Dendritic cell treated with granulocyte-macrophage colony-stimulating factor and Interleukin-4, amounts not matched to agents 40 ng/mL and 50 ng/mL, for 4 days (primary cell): ENCODE measurements around the gene CTNNA3.

ENCODE experiments used
- H3K27ac Mint-ChIP-seq: one replicate; pipeline ENCODE4 v1.8.0; 2022; ENCODE audit warnings: mild to moderate bottlenecking, mixed read lengths
- H3K27me3 Mint-ChIP-seq: one replicate; pipeline ENCODE4 v1.8.0; 2022; ENCODE audit warnings: mild to moderate bottlenecking, mixed read lengths
- H3K36me3 Mint-ChIP-seq: one replicate; pipeline ENCODE4 v1.8.0; 2022; ENCODE audit warnings: low read depth, mixed read lengths
- H3K4me1 Mint-ChIP-seq: one replicate; pipeline ENCODE4 v1.8.0; 2022; ENCODE audit warnings: low read depth, mixed read lengths
- H3K4me3 Mint-ChIP-seq: one replicate; pipeline ENCODE4 v1.8.0; 2022; ENCODE audit warnings: mild to moderate bottlenecking, moderate library complexity, mixed read lengths
- H3K9me3 Mint-ChIP-seq: one replicate; pipeline ENCODE4 v1.8.0; 2022; ENCODE audit warnings: mixed read lengths
- intact Hi-C: fragments of 100-400 bp; cut with micrococcal nuclease; formaldehyde crosslinking; loops from one replicate; pipeline ENCODE4 v1.15.0; 2022

The CTNNA3 gene

DNA sequence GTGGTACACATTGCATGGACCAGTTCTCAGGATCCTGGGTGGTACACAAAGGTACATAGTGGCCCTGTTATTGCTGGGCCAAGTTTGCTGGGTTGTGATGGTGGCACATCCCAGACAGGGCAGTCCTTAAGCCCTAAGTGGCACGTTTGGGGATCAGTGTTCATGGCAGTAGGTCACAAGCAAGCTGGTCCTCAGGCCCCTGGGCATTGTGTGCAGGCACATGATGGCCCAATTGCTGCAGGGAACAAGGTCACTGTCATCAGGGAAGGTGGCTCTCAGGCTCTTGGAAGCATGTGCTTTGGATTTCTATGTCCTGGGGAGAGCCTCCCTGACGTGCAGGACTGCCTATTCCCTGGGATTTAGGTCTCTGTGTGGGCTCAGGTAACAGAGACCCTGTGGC lies 1182.5 kb downstream of the CTNNA3 start:
- H3K36me3 Mint-ChIP-seq = no peaks in the 10 kb centered on the region
- no peak overlapping the region for H3K4me3 Mint-ChIP-seq
- no peaks in the 10 kb centered on the region for H3K4me1 Mint-ChIP-seq
- no peaks in the 10 kb centered on the region for H3K27me3 Mint-ChIP-seq
- intact Hi-C loops = no loop called here
- H3K27ac Mint-ChIP-seq = no peak overlapping the region
- H3K9me3 Mint-ChIP-seq = no peaks in the 10 kb centered on the region

GRCh38 chr10:66505003-66505657 lies 1190.9 kb downstream of the CTNNA3 start:
- Mint-ChIP-seq H3K36me3 (no peaks in the 10 kb centered on the region), H3K4me3 (no peak overlapping the region), H3K4me1 (no peaks in the 10 kb centered on the region), H3K27ac (no peak overlapping the region), H3K9me3 (no peaks in the 10 kb centered on the region), H3K27me3 (no peaks in the 10 kb centered on the region)
- intact Hi-C loops = no loop called here

GRCh38 chr10:66501356-66501755 lies 1194.6 kb downstream of the CTNNA3 start:
- Mint-ChIP-seq H3K36me3 (no peaks in the 10 kb centered on the region), H3K27ac (no peak overlapping the region)
- intact Hi-C loops = no loop called here

GRCh38 chr10:66483966-66484365 lies 1212.0 kb downstream of the CTNNA3 start:
- Mint-ChIP-seq H3K9me3 (peaks cover 15% of the 10 kb centered on the region), H3K4me3 (no peak overlapping the region), H3K36me3 (no peaks in the 10 kb centered on the region), H3K27ac (no peak overlapping the region), H3K27me3 (no peaks in the 10 kb centered on the region), H3K4me1 (no peaks in the 10 kb centered on the region)
- intact Hi-C loops = no loop called here

More at GRCh38 chr10:66501356-66501755, 1194.6 kb downstream of the CTNNA3 start:
- Mint-ChIP-seq H3K4me3 (no peak overlapping the region), H3K4me1 (no peaks in the 10 kb centered on the region), H3K27me3 (no peaks in the 10 kb centered on the region), H3K9me3 (no peaks in the 10 kb centered on the region)

DNA sequence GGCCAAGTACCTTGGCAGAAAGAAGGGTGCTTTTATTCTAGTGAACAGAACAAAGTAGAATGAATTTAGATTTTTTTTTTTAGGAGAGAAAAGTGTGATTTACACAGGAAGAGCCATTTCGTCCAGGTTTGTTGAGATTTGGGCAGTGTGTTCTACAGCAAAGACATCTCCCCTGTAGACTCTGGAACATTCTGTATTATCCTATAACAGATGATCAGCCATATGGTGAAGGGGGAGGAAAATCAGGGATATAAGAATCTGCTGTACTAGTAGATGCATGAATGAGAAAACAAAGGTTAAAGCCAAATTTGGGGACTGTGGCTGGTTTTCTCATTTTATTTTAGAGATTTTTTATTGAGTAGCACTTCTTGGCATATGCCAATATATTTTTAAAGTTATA lies 1223.8 kb downstream of the CTNNA3 start:
- Mint-ChIP-seq H3K4me3 (no peak overlapping the region), H3K27me3 (no peaks in the 10 kb centered on the region), H3K36me3 (no peaks in the 10 kb centered on the region), H3K4me1 (no peaks in the 10 kb centered on the region), H3K9me3 (peaks cover 18% of the 10 kb centered on the region), H3K27ac (no peak overlapping the region)
- intact Hi-C loops = no loop called here

DNA sequence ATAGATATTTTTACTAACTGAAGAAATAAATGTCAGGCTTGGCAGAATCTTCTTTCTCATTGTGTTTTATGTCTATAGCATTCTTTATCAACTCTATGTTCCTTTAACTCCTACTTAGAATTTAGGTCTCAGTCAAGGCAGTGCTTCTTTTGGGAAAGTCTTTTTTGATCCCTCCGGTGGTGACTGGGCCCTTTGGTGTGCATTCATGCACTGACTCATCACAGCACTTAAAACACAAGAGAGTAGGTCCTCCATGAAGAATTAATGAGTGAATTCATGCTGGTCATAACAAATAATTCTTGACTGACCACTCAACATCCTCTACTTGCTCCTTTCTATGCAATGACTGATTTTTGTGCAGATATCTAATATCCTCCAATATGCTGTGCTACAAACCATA lies 1229.0 kb downstream of the CTNNA3 start:
- H3K4me1 Mint-ChIP-seq = no peaks in the 10 kb centered on the region
- peaks cover 24% of the 10 kb centered on the region for H3K9me3 Mint-ChIP-seq
- no peaks in the 10 kb centered on the region for H3K36me3 Mint-ChIP-seq
- no peaks in the 10 kb centered on the region for H3K27me3 Mint-ChIP-seq
- intact Hi-C loops = no loop called here
- H3K27ac Mint-ChIP-seq = no peak overlapping the region
- no peak overlapping the region for H3K4me3 Mint-ChIP-seq

GRCh38 chr10:66466622-66467021 lies 1229.4 kb downstream of the CTNNA3 start:
- intact Hi-C loops = no loop called here
- H3K9me3 Mint-ChIP-seq = peaks cover 24% of the 10 kb centered on the region
- no peaks in the 10 kb centered on the region for H3K27me3 Mint-ChIP-seq
- H3K36me3 Mint-ChIP-seq = no peaks in the 10 kb centered on the region
- no peaks in the 10 kb centered on the region for H3K4me1 Mint-ChIP-seq
- H3K27ac Mint-ChIP-seq = no peak overlapping the region
- H3K4me3 Mint-ChIP-seq = no peak overlapping the region

DNA sequence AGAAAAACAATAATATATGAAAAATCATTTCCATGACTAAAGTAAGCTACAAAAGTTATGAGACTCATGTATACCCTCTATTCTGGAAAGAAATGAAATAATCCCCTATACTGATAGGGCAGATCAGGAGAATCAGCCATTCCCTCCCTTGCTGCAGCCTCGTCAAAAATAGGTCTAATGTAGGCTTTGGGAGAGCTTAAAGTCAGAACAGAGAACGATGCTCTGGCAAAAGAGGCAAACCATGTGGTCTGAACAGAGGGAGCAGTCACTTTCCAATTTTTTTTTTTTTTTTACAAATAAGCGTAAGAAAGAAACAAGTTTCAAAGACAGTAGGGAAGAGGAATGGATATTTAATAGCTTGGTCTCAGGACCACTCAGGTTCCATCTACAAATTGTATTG lies 1232.4 kb downstream of the CTNNA3 start:
- Mint-ChIP-seq H3K27ac (no peak overlapping the region), H3K9me3 (peaks cover 24% of the 10 kb centered on the region), H3K4me1 (no peaks in the 10 kb centered on the region), H3K27me3 (no peaks in the 10 kb centered on the region), H3K4me3 (no peak overlapping the region), H3K36me3 (no peaks in the 10 kb centered on the region)
- intact Hi-C loops = no loop called here

DNA sequence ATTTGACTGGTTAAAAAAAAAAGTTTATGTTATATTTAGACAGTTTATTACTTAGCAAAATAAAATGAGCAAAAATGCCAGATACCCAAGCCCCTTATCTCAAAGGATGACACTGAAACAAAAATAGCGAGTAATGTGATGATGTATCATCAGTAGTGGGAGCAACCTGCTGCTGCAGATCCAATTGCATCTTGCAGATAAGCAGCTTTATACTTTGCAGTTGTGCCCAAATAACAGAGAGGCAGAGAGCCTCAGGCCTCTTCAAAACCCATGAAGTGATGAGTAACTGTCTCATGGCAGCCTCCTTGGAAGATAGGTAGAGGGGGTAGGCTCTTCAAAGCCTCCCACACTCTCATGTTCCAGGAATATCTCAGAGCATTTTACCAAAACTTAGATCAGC lies 1238.4 kb downstream of the CTNNA3 start:
- Mint-ChIP-seq H3K27me3 (no peaks in the 10 kb centered on the region), H3K27ac (no peak overlapping the region), H3K9me3 (peaks cover 20% of the 10 kb centered on the region), H3K4me3 (no peak overlapping the region), H3K36me3 (no peaks in the 10 kb centered on the region), H3K4me1 (no peaks in the 10 kb centered on the region)
- intact Hi-C loops = no loop called here

GRCh38 chr10:66455304-66455703 lies 1240.7 kb downstream of the CTNNA3 start:
- peaks cover 39% of the 10 kb centered on the region for H3K9me3 Mint-ChIP-seq
- no peaks in the 10 kb centered on the region for H3K27me3 Mint-ChIP-seq
- no peak overlapping the region for H3K27ac Mint-ChIP-seq
- no peak overlapping the region for H3K4me3 Mint-ChIP-seq
- no peaks in the 10 kb centered on the region for H3K4me1 Mint-ChIP-seq
- intact Hi-C loops = no loop called here
- no peaks in the 10 kb centered on the region for H3K36me3 Mint-ChIP-seq

DNA sequence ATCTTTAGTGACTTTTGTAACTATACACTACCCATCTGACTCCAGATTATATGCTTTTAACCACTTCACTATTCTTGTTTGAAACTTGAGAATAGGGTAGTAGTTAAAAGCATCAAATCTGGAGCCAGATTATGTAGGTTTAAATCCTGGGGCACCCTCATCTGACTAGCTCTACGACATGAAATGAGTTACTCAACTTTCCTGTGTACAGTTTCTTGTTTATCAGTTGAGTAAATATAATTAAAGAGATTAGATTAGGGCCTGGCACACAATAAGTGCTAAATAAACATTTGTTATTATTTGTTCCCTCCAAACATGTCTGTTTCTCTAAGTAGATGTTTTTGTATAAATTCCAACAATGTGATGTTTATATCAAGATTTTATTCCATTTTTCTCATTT lies 1255.4 kb downstream of the CTNNA3 start:
- intact Hi-C loops = no loop called here
- Mint-ChIP-seq H3K27ac (no peak overlapping the region), H3K4me3 (no peak overlapping the region), H3K27me3 (no peaks in the 10 kb centered on the region), H3K9me3 (peaks cover 66% of the 10 kb centered on the region), H3K4me1 (no peaks in the 10 kb centered on the region), H3K36me3 (no peaks in the 10 kb centered on the region)

DNA sequence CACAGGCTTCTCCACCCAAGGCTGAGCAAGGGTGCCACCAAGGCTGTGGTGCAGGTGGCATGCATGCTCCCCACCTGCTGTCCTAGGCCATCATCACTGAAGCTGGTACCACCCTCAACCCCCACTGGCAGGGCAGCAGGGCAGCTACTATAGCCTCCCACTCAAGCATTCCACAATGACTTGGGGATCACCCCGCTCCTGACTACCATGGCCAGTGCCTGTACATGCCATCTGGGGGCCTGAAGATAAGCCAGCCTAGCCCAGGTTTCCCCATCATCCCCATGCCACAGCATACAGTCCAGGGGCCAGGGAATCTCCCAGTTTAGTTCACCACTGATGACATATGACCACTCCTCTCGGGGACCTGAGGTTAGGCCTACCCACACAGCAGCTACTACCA lies 1281.1 kb downstream of the CTNNA3 start:
- intact Hi-C loops = no loop called here
- no peak overlapping the region for H3K27ac Mint-ChIP-seq

GRCh38 chr10:66405566-66405965 lies 1290.4 kb downstream of the CTNNA3 start:
- H3K27ac Mint-ChIP-seq = no peak overlapping the region
- H3K4me1 Mint-ChIP-seq = no peaks in the 10 kb centered on the region
- no peaks in the 10 kb centered on the region for H3K36me3 Mint-ChIP-seq
- peaks cover 23% of the 10 kb centered on the region for H3K9me3 Mint-ChIP-seq
- no peak overlapping the region for H3K4me3 Mint-ChIP-seq
- H3K27me3 Mint-ChIP-seq = no peaks in the 10 kb centered on the region
- intact Hi-C loops = no loop called here

More for the DNA sequence above, 1281.1 kb downstream of the CTNNA3 start:
- Mint-ChIP-seq H3K4me3 (no peak overlapping the region), H3K4me1 (no peaks in the 10 kb centered on the region), H3K27me3 (no peaks in the 10 kb centered on the region), H3K36me3 (no peaks in the 10 kb centered on the region), H3K9me3 (peaks cover 52% of the 10 kb centered on the region)

- H3K9me3 Mint-ChIP-seq = peaks cover 10% of the 10 kb centered on the region
- no peaks in the 10 kb centered on the region for H3K36me3 Mint-ChIP-seq
- H3K27me3 Mint-ChIP-seq = no peaks in the 10 kb centered on the region
- H3K4me3 Mint-ChIP-seq = no peak overlapping the region
- intact Hi-C loops = no loop called here
- no peaks in the 10 kb centered on the region for H3K4me1 Mint-ChIP-seq
- H3K27ac Mint-ChIP-seq = no peak overlapping the region
These were observed 1297.3 kb downstream of the CTNNA3 start for GRCh38 chr10:66398669-66399068.

- intact Hi-C loops = no loop called here
- H3K4me3 Mint-ChIP-seq = no peak overlapping the region
- no peak overlapping the region for H3K27ac Mint-ChIP-seq
- no peaks in the 10 kb centered on the region for H3K9me3 Mint-ChIP-seq
- no peaks in the 10 kb centered on the region for H3K36me3 Mint-ChIP-seq
- H3K27me3 Mint-ChIP-seq = no peaks in the 10 kb centered on the region
- H3K4me1 Mint-ChIP-seq = no peaks in the 10 kb centered on the region
These were observed 1301.5 kb downstream of the CTNNA3 start for GRCh38 chr10:66394342-66395063.
